ENCODE results near the gene HDAC2. TPM values are rescaled to one million over a fixed set of nuclear protein-coding genes. Genes with fewer than 3 reads are reported as not detected.

The HDAC2 gene
- total and polyA plus RNA-seq, 2 donors (not counting 3 experiments of a cell fraction or from before 2014, with no cell fraction given) = 121 to 142 TPM

DNA sequence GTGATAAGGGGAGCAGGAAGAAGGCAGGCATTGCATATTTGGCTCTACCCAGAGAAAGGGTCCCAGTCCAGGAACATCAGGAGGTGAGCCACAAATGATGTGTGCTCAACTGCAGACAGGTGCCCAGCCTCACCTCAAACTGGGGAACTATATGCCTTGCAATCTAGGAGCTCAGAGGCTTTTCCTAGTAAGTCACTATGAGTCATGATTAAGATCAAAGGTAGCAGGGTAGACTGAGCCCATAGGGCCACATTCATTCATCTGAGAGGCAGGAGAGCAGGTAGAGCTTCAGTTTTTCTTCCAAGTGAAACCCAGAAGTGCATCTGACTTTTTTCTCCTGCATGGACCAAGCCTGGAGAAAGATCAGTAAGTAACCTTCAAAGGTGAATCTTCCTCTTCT is 82.5 kb downstream of the HDAC2 start:
- Histone ChIP-seq H3K36me3 (ENCODE audit: control insufficient read depth in 2 of 2, extremely low read depth in 1 of 2, insufficient read depth in 2 of 2, low read length in 2 of 2) (no peaks in the 10 kb centered on the region), H3K4me2 (ENCODE audit: insufficient read depth, low read length) (no peak overlapping the region), H3K79me2 (ENCODE audit: control insufficient read depth, insufficient read depth, low read length) (no peaks in the 10 kb centered on the region), H3K27ac (ENCODE audit: insufficient read depth, low read depth, low read length) (no peak overlapping the region), H3K9ac (replicated peaks; ENCODE audit: extremely low read depth, insufficient read depth, low read length) (no peak overlapping the region), H4K20me1 (replicated peaks; ENCODE audit: control insufficient read depth, extremely low read depth, insufficient read depth, low read length) (no peaks in the 10 kb centered on the region), H3K9me3 (replicated peaks; ENCODE audit: control insufficient read depth, insufficient read depth, low read length) (no peaks in the 10 kb centered on the region), H3K4me1 (ENCODE audit: control insufficient read depth, extremely low read depth, insufficient read depth, low read length) (peaks cover under 1% of the 10 kb centered on the region), H2AFZ (ENCODE audit: low read depth, low read length) (no peak overlapping the region), H3K27me3 (ENCODE audit: control insufficient read depth in 2 of 2, insufficient read depth in 2 of 2, low read length in 2 of 2) (no peaks in the 10 kb centered on the region), H3K4me3 (replicated peaks in 1 of 3; ENCODE audit: insufficient read depth in 1 of 3, low read depth in 1 of 3, low read length in 3 of 3) (no peak overlapping the region), H3K9me1 (replicated peaks; ENCODE audit: control insufficient read depth, extremely low read depth, insufficient read depth, low read length) (no peaks in the 10 kb centered on the region)
- FAIRE-seq (no peak), DNase-seq (ENCODE audit: low read depth, low spot score) (no peak)
- TF ChIP-seq GATA2 (IDR thresholded peaks at IDR 0.05; ENCODE audit: insufficient read depth, insufficient read length, low read depth, low read length) (no peak), EZH2 (IDR thresholded peaks at IDR 0.05; ENCODE audit: borderline replicate concordance, low read depth, low read length, severe bottlenecking) (no peak), CTCF (IDR thresholded peaks at IDR 0.05; ENCODE audit: extremely low read depth in 1 of 2, insufficient read depth in 1 of 2, low read depth in 1 of 2, low read length in 2 of 2) (no peak), POLR2AphosphoS5 (IDR thresholded peaks at IDR 0.05; ENCODE audit: insufficient read depth, low read depth, low read length) (no peak), FOS (IDR thresholded peaks at IDR 0.05; ENCODE audit: borderline replicate concordance, insufficient read depth, low read length) (no peak), MYC (IDR thresholded peaks at IDR 0.05; ENCODE audit: low read depth, low read length) (no peak), JUN (IDR thresholded peaks at IDR 0.05; ENCODE audit: borderline replicate concordance, insufficient read depth, insufficient read length, low read depth) (no peak), POLR2A (IDR thresholded peaks at IDR 0.05; ENCODE audit: low read depth, low read length) (no peak)
- TF ChIP-seq, protein P1, sequence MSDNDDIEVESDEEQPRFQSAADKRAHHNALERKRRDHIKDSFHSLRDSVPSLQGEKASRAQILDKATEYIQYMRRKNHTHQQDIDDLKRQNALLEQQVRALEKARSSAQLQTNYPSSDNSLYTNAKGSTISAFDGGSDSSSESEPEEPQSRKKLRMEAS (IDR thresholded peaks at IDR 0.05; ENCODE audit: insufficient read depth, insufficient read length) = no peak
- CTCF ChIA-PET = interaction anchor here (1.2 to 2.7 kb wide), 3 partner anchors 9 to 30 kb away, joined by 3 to 11 read pairs (median 4); no protein-coding TSS in a partner anchor
- dilution Hi-C loops (cut with MboI; ENCODE audit: extremely low pct_ligation_motif_present, low sequenced_read_pairs) (no loop called here), intact Hi-C loops (cut with micrococcal nuclease) (no loop called here)
- POLR2A ChIA-PET = no interaction called here
- no TSS peak for BruUV-seq (replicated peaks)

Measured in endothelial cell of umbilical vein (primary cell).